SK-N-MC (cell line): Measurements from ENCODE around the gene DBP.

Experiments used
- DNase-seq: peaks from one replicate; pipeline ENCODE4 v3.0.0-alpha.2; 2011; ENCODE audit warnings: low read depth, low spot score
- H3K27ac ChIP-seq: fragments of 200-600 bp; sonication (generic); 2 replicates; pipeline ENCODE4 v1.5.1; 2016; ENCODE audit warnings: mixed run types
- H3K36me3 ChIP-seq: fragments of 200-600 bp; sonication (generic); 2 replicates; pipeline ENCODE4 v1.6.1; 2017; ENCODE audit warnings: antibody characterized with exemption, low read length, mixed read lengths; ENCODE audit not compliant: insufficient read depth
- H3K4me3 ChIP-seq: fragments of 200-600 bp; sonication (generic); 2 replicates; pipeline ENCODE4 v1.5.1; 2016
- H3K9ac ChIP-seq: fragments of 200-600 bp; sonication (generic); 2 replicates; pipeline ENCODE4 v1.8.0; 2017; ENCODE audit warnings: mixed run types, mixed read lengths; ENCODE audit not compliant: insufficient read length
- H3K9me3 ChIP-seq: fragments of 200-600 bp; sonication (generic); 2 replicates; pipeline ENCODE4 v1.6.1; 2017; ENCODE audit warnings: low read depth, mild to moderate bottlenecking, antibody characterized with exemption, low read length, moderate library complexity, mixed read lengths
- EZH2 ChIP-seq: fragments of 200-600 bp; sonication (generic); IDR thresholded peaks from one replicate; pipeline ENCODE4 v1.6.1; 2017; ENCODE audit warnings: antibody characterized with exemption
- FOXP2 ChIP-seq: optimal IDR thresholded peaks from 2 replicates; pipeline ENCODE3; 2011; ENCODE audit warnings: mild to moderate bottlenecking, moderate library complexity; ENCODE audit not compliant: insufficient read depth; ENCODE audit errors: extremely low read length, control extremely low read depth
- POLR2AphosphoS5 ChIP-seq: IDR thresholded peaks from 2 replicates; pipeline ENCODE4 v1.6.1; 2012; ENCODE audit warnings: mild to moderate bottlenecking, low read depth, low read length, borderline replicate concordance

The DBP gene

DNA sequence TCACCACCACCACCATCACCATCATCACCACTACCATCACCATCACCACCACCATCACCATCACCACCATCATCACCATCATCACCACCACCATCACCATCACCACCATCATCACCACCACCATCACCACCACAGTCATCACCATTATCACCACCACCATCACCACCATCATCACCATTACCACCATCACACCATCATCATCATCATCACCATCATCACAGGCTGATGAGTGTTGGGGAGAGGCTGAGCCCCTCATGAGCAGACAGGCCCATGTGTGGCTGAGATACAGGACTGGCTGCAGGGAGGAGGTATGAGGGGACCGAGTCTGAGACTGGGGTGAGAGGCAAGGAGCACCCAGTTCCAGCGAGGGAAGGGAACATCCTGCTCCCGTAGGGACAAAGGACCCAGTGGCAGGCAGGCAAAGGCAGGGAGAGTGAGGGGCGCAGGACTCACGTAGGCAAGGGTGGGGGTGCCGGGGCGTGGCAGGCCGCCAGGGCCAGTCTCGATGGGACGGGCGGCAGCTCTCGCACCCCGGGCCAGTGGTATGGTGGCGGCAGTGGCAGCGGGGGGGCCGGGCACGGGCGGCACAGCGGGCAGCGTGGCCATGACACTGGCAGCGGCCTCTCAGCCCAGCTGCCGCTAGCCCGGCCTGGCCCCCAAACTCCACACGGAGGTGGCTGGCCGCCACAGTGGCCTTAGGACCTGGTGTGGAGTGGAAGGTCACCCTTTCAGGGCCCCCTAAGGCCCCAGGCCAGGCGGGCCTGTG lies 32.9 kb upstream of the DBP start:
- DNase-seq, result no peak
- Histone ChIP-seq H3K36me3 (no peaks in the 10 kb centered on the region), H3K9me3 (no peaks in the 10 kb centered on the region), H3K27ac (no peak overlapping the region), H3K4me3 (no peak overlapping the region), H3K9ac (no peak overlapping the region)
- TF ChIP-seq EZH2, result no peak
- TF ChIP-seq FOXP2, result no peak
- no peak for TF ChIP-seq POLR2AphosphoS5

DNA sequence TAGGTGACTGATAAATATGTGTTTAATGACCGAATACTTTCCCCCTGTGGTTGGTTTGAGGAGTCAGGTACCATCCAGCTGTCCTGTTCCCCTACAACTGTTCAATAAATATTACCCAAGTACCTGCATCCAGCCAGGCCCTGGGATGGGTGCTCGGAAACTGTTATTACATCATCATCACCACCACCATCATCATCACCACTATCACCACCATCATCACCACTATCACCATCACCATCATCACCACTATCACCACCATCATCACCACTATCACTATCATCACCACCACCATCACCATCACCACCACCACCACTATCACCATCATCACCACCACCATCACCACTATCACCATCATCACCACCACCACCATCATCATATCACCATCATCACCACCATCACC lies 31.6 kb upstream of the DBP start:
- TF ChIP-seq EZH2 (no peak), FOXP2 (no peak), POLR2AphosphoS5 (no peak)
- no peak overlapping the region for H3K27ac ChIP-seq
- no peaks in the 10 kb centered on the region for H3K9me3 ChIP-seq
- no peaks in the 10 kb centered on the region for H3K36me3 ChIP-seq
- DNase-seq, result no peak
- H3K4me3 ChIP-seq, result no peak overlapping the region
- no peak overlapping the region for H3K9ac ChIP-seq

DNA sequence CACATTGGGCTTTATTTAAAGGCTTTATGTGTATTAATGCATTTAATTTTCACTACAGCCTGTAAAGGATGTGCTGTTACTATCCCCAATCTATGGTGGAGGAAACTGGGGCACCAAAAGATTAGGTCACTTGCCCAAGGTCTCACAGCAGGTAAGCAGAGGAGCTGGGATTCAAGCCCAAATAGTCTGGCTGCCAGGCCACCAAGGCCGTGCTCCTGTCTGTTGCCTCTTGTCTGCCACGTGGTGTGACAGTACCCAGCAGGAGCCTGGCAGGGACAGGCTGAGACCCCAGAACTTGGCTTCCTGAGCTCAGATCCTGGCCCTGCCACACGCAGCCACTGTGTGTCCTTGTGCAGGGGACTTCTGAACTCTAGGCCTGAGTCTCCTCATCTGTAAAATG lies 31.2 kb upstream of the DBP start:
- TF ChIP-seq EZH2 (no peak), FOXP2 (no peak), POLR2AphosphoS5 (no peak)
- no peak overlapping the region for H3K9ac ChIP-seq
- H3K27ac ChIP-seq, result no peak overlapping the region
- DNase-seq, result no peak
- no peaks in the 10 kb centered on the region for H3K36me3 ChIP-seq
- H3K4me3 ChIP-seq, result no peak overlapping the region
- H3K9me3 ChIP-seq, result no peaks in the 10 kb centered on the region

DNA sequence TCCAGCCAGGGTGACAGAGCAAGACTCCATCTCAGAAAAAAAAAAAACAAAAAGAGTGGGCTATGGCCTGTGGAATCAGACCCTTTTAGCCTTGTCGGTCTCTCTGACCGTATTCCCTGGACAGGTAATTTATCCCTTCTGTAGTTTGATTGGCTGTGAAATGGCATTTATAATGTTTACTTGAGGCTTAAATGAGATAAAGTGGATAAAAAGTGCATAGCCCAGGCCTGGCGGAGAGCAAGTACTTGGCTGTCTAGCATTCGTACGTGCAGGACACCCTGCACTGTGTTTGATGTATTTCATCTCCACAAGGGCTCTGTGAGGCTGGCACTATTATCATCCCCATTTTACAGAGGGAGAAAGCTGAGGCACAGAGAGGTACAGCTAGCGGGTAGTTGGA lies 28.6 kb upstream of the DBP start:
- H3K9me3 ChIP-seq, result no peaks in the 10 kb centered on the region
- H3K9ac ChIP-seq, result no peak overlapping the region
- no peak for TF ChIP-seq POLR2AphosphoS5
- TF ChIP-seq FOXP2, result no peak
- TF ChIP-seq EZH2, result no peak
- no peak for DNase-seq
- H3K4me3 ChIP-seq, result no peak overlapping the region
- no peaks in the 10 kb centered on the region for H3K36me3 ChIP-seq
- H3K27ac ChIP-seq, result no peak overlapping the region

DNA sequence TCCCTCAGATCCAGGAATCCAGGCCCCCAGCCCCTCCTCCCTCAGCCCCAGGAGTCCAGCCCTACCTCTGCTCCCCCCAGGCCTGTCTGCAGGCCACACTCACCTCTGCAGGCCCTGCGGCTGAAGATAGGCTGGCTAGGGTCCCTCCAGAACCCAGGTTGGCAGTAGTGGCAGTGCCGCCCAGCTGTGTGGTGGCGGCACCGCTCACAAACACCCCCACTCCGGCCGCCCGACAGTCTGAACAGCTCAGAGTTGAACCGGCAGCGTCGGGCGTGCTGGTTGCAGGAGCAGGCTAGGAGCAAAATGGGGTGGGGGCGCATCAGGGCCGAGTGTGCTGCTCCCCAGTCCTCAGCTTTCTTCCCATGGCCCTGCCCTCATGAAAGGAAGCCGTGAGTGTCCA lies 27.3 kb upstream of the DBP start:
- Histone ChIP-seq H3K36me3 (no peaks in the 10 kb centered on the region), H3K4me3 (no peak overlapping the region), H3K9ac (no peak overlapping the region), H3K9me3 (no peaks in the 10 kb centered on the region), H3K27ac (no peak overlapping the region)
- TF ChIP-seq FOXP2 (no peak), POLR2AphosphoS5 (no peak), EZH2 (no peak)
- no peak for DNase-seq

DNA sequence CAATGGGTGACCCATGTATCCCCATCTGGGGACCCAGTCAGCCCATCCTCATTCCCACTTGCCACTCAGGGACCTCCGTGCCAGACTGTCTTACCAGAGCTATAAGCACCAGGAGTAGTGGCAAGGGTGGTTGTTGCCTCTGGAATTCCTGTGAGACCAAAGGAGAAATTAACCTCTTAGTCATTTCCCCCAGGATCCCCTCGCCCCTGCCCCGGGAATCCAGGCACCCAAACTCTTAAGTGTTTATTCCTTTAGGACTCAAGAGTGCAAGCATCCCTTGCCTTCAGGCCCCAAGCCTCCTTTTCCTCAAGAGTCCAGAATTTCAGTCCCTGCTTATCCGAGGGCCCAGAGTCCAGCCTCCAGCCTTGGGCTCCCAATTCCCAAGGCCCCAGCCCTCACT lies 26.5 kb upstream of the DBP start:
- Histone ChIP-seq H3K36me3 (no peaks in the 10 kb centered on the region), H3K27ac (no peak overlapping the region), H3K4me3 (no peak overlapping the region), H3K9ac (no peak overlapping the region), H3K9me3 (no peaks in the 10 kb centered on the region)
- no peak for DNase-seq
- TF ChIP-seq EZH2, result no peak
- no peak for TF ChIP-seq FOXP2
- TF ChIP-seq POLR2AphosphoS5, result no peak

DNA sequence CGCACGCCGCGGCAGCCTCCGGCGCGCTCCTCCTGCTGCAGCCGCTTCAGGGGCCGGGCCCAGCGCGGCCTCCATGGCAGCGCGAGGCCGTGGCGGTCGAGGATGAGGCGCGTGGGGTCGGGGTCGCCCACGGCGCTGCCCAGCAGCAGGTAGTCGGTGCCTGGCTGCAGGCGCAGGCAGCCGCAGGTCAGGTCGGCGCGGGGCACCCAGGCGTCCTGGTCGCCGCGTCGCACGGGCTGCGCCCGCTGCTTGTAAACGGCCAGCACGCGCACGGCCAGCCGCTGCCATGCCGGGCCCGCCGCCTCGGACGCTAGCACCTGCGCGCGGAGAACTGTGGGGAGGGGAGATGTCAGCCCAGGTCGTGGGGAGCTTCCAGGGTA lies 24.5 kb upstream of the DBP start:
- H3K9me3 ChIP-seq, result no peaks in the 10 kb centered on the region
- TF ChIP-seq POLR2AphosphoS5 (no peak), FOXP2 (no peak), EZH2 (no peak)
- H3K4me3 ChIP-seq, result no peak overlapping the region
- DNase-seq, result no peak
- H3K9ac ChIP-seq, result no peak overlapping the region
- no peak overlapping the region for H3K27ac ChIP-seq
- no peaks in the 10 kb centered on the region for H3K36me3 ChIP-seq

DNA sequence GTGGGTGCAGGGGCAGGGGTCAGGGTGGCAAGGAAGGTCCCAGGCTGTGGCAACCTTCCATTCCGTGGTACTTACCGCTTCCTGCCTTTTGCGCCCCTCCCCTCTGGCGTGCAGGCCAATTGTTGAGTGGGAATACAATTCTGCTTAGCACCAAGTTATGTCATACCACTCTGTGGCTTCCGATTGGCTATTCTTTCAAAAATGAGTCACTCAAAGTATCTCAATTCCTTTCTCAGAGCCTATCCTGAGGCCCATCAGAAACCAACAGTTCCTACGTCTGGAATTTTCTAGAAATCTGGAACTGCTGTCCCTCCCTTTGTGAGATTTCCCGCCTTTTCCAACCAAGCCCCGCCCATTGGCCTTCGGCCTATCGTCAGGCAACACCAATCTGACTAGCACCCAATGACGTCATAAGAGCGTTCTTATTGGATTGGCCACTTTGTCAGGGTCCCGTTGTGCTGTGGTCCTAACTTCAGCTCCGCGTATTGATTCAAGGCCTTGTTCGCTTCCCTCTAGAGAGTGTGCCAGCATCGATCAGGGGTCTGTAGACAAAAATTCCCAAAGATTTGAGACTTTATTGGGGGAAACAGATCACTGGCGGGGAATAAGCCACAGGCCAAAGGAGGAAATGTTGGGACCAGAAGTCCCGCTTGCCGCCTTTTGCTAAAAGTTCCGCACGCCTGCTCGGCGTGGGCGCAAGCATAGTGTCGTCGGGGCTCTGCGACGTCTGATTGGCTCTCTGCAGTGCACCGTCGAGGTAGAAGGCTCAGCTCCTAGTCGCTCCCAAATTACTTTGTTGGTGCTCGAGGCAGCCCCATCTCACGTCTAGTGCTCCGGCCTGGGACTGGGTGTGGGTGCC lies 23.9 kb upstream of the DBP start:
- TF ChIP-seq POLR2AphosphoS5 (no peak), EZH2 (no peak), FOXP2 (no peak)
- H3K9me3 ChIP-seq, result no peaks in the 10 kb centered on the region
- no peak overlapping the region for H3K4me3 ChIP-seq
- no peak for DNase-seq
- no peak overlapping the region for H3K9ac ChIP-seq
- no peaks in the 10 kb centered on the region for H3K36me3 ChIP-seq
- 0 out of 2 replicates have a peak overlapping the region, but pooled peaks have one; percentile 19 for H3K27ac ChIP-seq
